GM12872 (cell line): ENCODE measurements around the gene NCAPH2.

Experiments
- CTCF ChIP-seq: IDR thresholded peaks from 3 replicates; pipeline ENCODE4 v1.5.1; 2011; ENCODE audit warnings: low read depth, mild to moderate bottlenecking, low read length, moderate library complexity; ENCODE audit not compliant: insufficient read depth

Gene NCAPH2

GRCh38 chr22:50483977-50484853, 23.8 kb upstream of the NCAPH2 start:
- TF ChIP-seq CTCF: no peak

- no peak for TF ChIP-seq CTCF
Observed at GRCh38 chr22:50485221-50486131, 22.5 kb upstream of the NCAPH2 start.

- no peak for TF ChIP-seq CTCF
Observed at GRCh38 chr22:50486561-50487289, 21.3 kb upstream of the NCAPH2 start, which contains the start of gene MIOX. Gene MIOX, plus strand, starts transcription at chr22:50486859. Its CDS starts 39 bp downstream, at chr22:50486898.

GRCh38 chr22:50487290-50488005, 20.6 kb upstream of the NCAPH2 start:
- TF ChIP-seq CTCF: no peak

GRCh38 chr22:50488006-50488677, 19.9 kb upstream of the NCAPH2 start:
- no peak for TF ChIP-seq CTCF

- TF ChIP-seq CTCF: no peak
Observed at GRCh38 chr22:50488886-50489285, 19.1 kb upstream of the NCAPH2 start.
